Measurements from ENCODE around the gene KDM2B.

GRCh38 chr12:121511916-121512315 lies 68.9 kb downstream of the KDM2B start:
- TF ChIP-seq CTCF (IDR thresholded peaks at IDR 0.05): no peak
- TF ChIP-seq EZH2 (IDR thresholded peaks at IDR 0.05; ENCODE audit: borderline replicate concordance, insufficient read depth, low read depth, low read length, poor library complexity, severe bottlenecking): no peak
